RWPE1 (cell line): ENCODE results near the gene RUNX2.

Source experiments
- CTCF ChIA-PET: fragments of 350-600 bp; sonication (Branson Sonifier 250); formaldehyde crosslinking; extraction: SDS; loops from one replicate; lab custom pipeline; 2021; lab: Yijun Ruan, JAX
- POLR2A ChIA-PET: fragments of 400-600 bp; formaldehyde crosslinking; extraction: SDS; loops from one replicate; lab custom pipeline; 2020; ENCODE audit warnings: antibody characterized with exemption; ENCODE audit not compliant: low non-redundant PET; lab: Yijun Ruan, JAX
- DNase-seq: peaks from one replicate; pipeline ENCODE4 v3.0.0; 2012; ENCODE audit warnings: low spot score
- H3K27ac ChIP-seq: fragments of 450-650 bp; 2 replicates; pipeline ENCODE4 v1.5.1; 2017
- CTCF ChIP-seq: fragments of 450-650 bp; conservative IDR thresholded peaks from 2 replicates; pipeline ENCODE4 v1.5.1; 2017; ENCODE audit warnings: low read depth, mild to moderate bottlenecking

RUNX2 gene

GRCh38 chr6:45314146-45314545 lies 14.0 kb upstream of the RUNX2 start:
- no peak overlapping the region for H3K27ac ChIP-seq
- POLR2A ChIA-PET, result no interaction called here
- DNase-seq, result no peak
- CTCF ChIA-PET, result no interaction called here
- no peak for TF ChIP-seq CTCF

- ChIA-PET CTCF (no interaction called here), POLR2A (no interaction called here)
- TF ChIP-seq CTCF, result no peak
- no peak for DNase-seq
- no peak overlapping the region for H3K27ac ChIP-seq
Measured at GRCh38 chr6:45320349-45320748, 7.8 kb upstream of the RUNX2 start.

- TF ChIP-seq CTCF, result no peak
- CTCF ChIA-PET, result interaction anchor here (0.6 kb wide), 2 partner anchors 64 to 487 kb away, joined by 3 read pairs; no protein-coding TSS in a partner anchor
- no peak for DNase-seq
- no peak overlapping the region for H3K27ac ChIP-seq
- POLR2A ChIA-PET, result no interaction called here
Measured at GRCh38 chr6:45323656-45324224, 4.4 kb upstream of the RUNX2 start.

- ChIA-PET POLR2A (no interaction called here), CTCF (no interaction called here)
- H3K27ac ChIP-seq, result no peak overlapping the region
- DNase-seq, result no peak
- no peak for TF ChIP-seq CTCF
Measured at GRCh38 chr6:45326698-45327417, 1.3 kb upstream of the RUNX2 start.

GRCh38 chr6:45328523-45328922 lies 393 bp downstream of the RUNX2 start:
- no peak for TF ChIP-seq CTCF
- no peak for DNase-seq
- CTCF ChIA-PET, result no interaction called here
- POLR2A ChIA-PET, result no interaction called here
- no peak overlapping the region for H3K27ac ChIP-seq

GRCh38 chr6:45344900-45345299 lies 16.8 kb downstream of the RUNX2 start:
- H3K27ac ChIP-seq, result no peak overlapping the region
- ChIA-PET CTCF (no interaction called here), POLR2A (no interaction called here)
- DNase-seq, result no peak
- TF ChIP-seq CTCF, result no peak
